ENCODE data around the gene EARS2.
"Not testable (repeated sequence)": the region's sequence is repeated elsewhere in the genome, so short reads cannot be mapped to it uniquely, and the experiment has no call there.

EARS2 gene

DNA sequence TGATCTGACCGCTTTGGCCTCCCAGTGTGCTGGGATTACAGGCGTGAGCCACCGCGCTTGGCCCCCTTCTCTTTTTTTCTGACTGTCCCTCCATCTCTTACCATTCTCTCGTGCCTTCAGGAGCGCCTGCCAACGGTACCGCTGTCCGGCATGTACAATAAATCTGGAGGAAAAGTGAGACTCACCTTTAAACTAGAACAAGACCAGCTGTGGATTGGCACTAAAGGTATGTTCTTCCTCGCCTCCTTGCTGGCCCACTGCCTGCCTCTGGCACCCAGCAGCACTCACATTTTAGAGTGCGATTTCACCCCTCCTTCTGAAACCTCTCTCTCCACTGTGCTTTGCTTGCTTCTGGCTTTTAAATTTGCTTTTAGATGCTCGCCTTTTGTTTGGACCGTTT is 5.4 kb upstream of the EARS2 start:
- TF ChIP-seq POLR2AphosphoS5 (IDR thresholded peaks at IDR 0.05; ENCODE audit: borderline replicate concordance, low read depth, low read length) (no peak), FOXP2 (optimal IDR thresholded peaks at IDR 0.05; ENCODE audit: control extremely low read depth, extremely low read length, insufficient read depth) (no peak), EZH2 (IDR thresholded peaks at IDR 0.05) (no peak)
- H3K4me3 ChIP-seq: no peak overlapping the region
- no peaks in the 10 kb centered on the region for H3K9me3 ChIP-seq (ENCODE audit: low read depth, low read length)
- peaks cover 82% of the 10 kb centered on the region for H3K36me3 ChIP-seq (ENCODE audit: insufficient read depth, low read length)
- H3K27ac ChIP-seq: no peak overlapping the region
- no peak for DNase-seq (ENCODE audit: low read depth, low spot score)
- no peak overlapping the region for H3K9ac ChIP-seq (ENCODE audit: insufficient read length)

DNA sequence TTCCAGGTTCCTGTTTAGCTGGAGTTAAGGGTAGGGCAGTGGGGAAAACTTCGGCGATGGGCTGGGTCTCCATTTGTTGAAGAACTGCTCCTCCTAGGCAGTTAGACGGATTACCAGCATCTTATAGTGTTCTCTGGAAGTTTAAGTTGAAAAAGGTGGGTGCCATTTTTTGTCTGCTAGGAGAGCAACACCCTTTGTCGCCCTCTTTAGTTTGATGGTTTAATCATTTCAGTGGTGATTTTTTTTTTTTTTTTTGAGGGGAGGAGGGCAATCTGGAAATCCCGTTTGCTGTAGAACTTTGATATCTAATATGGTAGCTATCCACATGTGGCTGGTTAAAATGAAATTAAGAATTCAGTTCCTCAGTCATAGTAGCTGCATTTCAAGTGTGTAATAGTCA is 4.4 kb upstream of the EARS2 start:
- H3K9ac ChIP-seq (ENCODE audit: insufficient read length): no peak overlapping the region
- no peak for TF ChIP-seq FOXP2 (optimal IDR thresholded peaks at IDR 0.05; ENCODE audit: control extremely low read depth, extremely low read length, insufficient read depth)
- no peak for TF ChIP-seq POLR2AphosphoS5 (IDR thresholded peaks at IDR 0.05; ENCODE audit: borderline replicate concordance, low read depth, low read length)
- TF ChIP-seq EZH2 (IDR thresholded peaks at IDR 0.05): no peak
- no peak for DNase-seq (ENCODE audit: low read depth, low spot score)
- H3K4me3 ChIP-seq: no peak overlapping the region
- no peak overlapping the region for H3K27ac ChIP-seq
- no peaks in the 10 kb centered on the region for H3K9me3 ChIP-seq (ENCODE audit: low read depth, low read length)
- peaks cover 73% of the 10 kb centered on the region for H3K36me3 ChIP-seq (ENCODE audit: insufficient read depth, low read length)

DNA sequence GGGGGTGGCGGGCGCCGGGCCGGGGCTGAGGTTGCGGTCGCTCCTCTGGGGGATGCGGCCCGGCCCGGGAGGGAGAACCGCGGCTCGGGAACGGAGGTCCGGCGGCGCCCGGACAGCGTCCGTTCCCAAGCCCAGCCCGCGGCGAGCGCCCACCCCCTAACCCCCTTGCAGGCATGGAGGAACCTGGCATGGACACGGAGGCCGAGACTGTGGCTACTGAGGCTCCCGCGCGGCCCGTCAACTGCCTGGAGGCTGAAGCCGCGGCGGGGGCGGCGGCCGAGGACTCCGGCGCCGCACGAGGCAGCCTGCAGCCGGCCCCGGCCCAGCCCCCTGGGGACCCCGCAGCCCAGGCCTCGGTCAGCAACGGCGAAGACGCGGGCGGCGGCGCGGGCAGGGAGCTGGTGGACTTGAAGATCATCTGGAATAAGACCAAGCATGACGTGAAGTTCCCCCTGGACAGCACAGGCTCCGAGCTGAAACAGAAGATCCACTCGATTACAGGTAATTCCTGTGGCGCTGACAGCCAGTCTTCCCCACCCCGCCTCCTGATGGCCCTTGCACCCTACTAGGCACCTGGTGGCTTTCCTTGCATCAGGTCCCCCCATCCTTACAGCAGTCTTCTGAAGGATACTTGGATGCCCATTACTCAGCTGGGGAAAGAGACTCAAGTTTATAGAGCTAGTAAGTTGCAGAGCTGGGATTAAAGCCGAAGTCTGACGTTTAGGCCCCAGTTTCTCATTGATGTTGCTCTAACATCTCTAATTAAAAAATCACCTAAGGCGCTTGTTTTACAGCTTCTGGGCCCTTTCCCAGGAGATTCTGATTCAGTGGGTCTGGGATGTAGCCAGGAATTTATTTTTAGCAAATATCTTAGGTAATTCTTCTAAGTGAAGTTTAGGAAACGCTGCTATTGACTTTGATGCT is 891 bp upstream of the EARS2 start:
- H3K9ac ChIP-seq (ENCODE audit: insufficient read length): peak overlapping the region; percentile 95
- no peak for DNase-seq (ENCODE audit: low read depth, low spot score)
- peak overlapping the region; percentile 77 for H3K4me3 ChIP-seq
- TF ChIP-seq EZH2 (IDR thresholded peaks at IDR 0.05) (no peak), POLR2AphosphoS5 (IDR thresholded peaks at IDR 0.05; ENCODE audit: borderline replicate concordance, low read depth, low read length) (no peak), FOXP2 (optimal IDR thresholded peaks at IDR 0.05; ENCODE audit: control extremely low read depth, extremely low read length, insufficient read depth) (no peak)
- H3K27ac ChIP-seq: peak overlapping the region; percentile 80
- peaks cover 45% of the 10 kb centered on the region for H3K36me3 ChIP-seq (ENCODE audit: insufficient read depth, low read length)
- no peaks in the 10 kb centered on the region for H3K9me3 ChIP-seq (ENCODE audit: low read depth, low read length)

DNA sequence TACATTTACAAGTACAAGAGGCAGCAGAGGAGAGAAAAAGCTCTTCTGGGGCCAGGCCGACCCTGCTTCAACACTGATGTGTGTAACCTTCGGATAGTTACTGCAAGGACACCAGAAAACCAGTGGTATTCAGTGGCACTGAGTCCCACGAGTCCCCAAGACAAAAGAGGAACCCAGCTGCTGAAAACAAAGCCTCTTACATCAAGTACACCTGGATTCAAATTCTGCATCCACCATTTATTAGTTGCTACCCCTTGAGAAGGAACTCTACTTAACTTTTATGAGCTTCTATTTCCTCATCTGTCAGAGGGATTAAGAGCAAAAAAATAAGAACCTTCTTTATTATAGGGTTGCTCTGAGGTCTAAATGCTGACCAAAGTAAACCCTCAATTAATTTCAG is 2.6 kb downstream of the EARS2 start:
- peak overlapping the region; percentile 1 for H3K9ac ChIP-seq (ENCODE audit: insufficient read length)

DNA sequence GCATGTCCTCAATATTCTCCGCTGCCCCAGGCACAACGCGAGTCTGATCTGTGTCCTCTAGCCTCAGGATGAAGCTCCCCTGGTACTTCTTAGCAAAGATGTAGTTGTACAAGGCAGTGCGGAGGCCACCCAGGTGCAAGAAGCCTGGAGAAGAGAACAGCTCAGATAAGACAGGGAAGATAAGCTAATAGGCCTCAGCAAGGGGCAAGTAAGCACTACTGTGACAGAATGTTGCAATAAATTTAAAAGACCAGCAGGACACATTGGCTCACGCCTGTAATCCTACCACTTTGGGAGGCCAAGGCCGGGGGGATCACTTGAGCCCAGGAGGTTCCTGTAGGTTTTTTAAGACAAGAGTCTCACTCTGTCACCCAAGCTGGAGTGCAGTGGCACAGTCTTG is 5.0 kb downstream of the EARS2 start:
- Histone ChIP-seq H3K27ac (no peak overlapping the region), H3K9ac (ENCODE audit: insufficient read length) (no peak overlapping the region), H3K9me3 (ENCODE audit: low read depth, low read length) (no peaks in the 10 kb centered on the region), H3K4me3 (no peak overlapping the region), H3K36me3 (ENCODE audit: insufficient read depth, low read length) (peaks cover 53% of the 10 kb centered on the region)
- DNase-seq (ENCODE audit: low read depth, low spot score): no peak
- TF ChIP-seq FOXP2 (optimal IDR thresholded peaks at IDR 0.05; ENCODE audit: control extremely low read depth, extremely low read length, insufficient read depth) (no peak), POLR2AphosphoS5 (IDR thresholded peaks at IDR 0.05; ENCODE audit: borderline replicate concordance, low read depth, low read length) (no peak), EZH2 (IDR thresholded peaks at IDR 0.05) (no peak)

More for the DNA sequence above, 2.6 kb downstream of the EARS2 start:
- Histone ChIP-seq H3K36me3 (ENCODE audit: insufficient read depth, low read length) (peaks cover 45% of the 10 kb centered on the region), H3K4me3 (no peak overlapping the region), H3K27ac (no peak overlapping the region), H3K9me3 (ENCODE audit: low read depth, low read length) (no peaks in the 10 kb centered on the region)
- TF ChIP-seq POLR2AphosphoS5 (IDR thresholded peaks at IDR 0.05; ENCODE audit: borderline replicate concordance, low read depth, low read length): no peak
- no peak for DNase-seq (ENCODE audit: low read depth, low spot score)

DNA sequence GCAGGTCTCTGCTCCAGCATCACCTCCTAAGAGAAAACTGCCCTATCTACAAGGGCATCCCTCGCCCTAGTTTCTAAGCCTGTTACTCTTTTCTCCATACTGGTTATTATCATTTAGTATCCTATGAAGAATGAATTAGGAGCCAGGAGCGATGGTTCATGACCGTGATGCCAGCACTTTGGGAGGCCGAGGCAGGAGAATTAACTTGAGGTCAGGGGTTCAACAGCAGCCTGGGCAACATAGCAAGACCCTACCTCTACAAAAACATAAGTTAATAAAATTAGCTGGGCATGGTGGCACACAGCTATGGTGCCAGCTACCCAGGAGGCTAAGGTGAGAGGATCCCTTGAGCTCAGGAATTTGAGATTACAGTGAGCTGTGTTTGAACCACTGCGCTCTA is 7.2 kb downstream of the EARS2 start:
- Histone ChIP-seq H3K27ac (no peak overlapping the region), H3K9ac (ENCODE audit: insufficient read length) (no peak overlapping the region), H3K9me3 (ENCODE audit: low read depth, low read length) (no peaks in the 10 kb centered on the region), H3K4me3 (no peak overlapping the region), H3K36me3 (ENCODE audit: insufficient read depth, low read length) (peaks cover 76% of the 10 kb centered on the region)
- TF ChIP-seq EZH2 (IDR thresholded peaks at IDR 0.05): no peak
- TF ChIP-seq POLR2AphosphoS5 (IDR thresholded peaks at IDR 0.05; ENCODE audit: borderline replicate concordance, low read depth, low read length): no peak
- no peak for TF ChIP-seq FOXP2 (optimal IDR thresholded peaks at IDR 0.05; ENCODE audit: control extremely low read depth, extremely low read length, insufficient read depth)
- DNase-seq (ENCODE audit: low read depth, low spot score): no peak

DNA sequence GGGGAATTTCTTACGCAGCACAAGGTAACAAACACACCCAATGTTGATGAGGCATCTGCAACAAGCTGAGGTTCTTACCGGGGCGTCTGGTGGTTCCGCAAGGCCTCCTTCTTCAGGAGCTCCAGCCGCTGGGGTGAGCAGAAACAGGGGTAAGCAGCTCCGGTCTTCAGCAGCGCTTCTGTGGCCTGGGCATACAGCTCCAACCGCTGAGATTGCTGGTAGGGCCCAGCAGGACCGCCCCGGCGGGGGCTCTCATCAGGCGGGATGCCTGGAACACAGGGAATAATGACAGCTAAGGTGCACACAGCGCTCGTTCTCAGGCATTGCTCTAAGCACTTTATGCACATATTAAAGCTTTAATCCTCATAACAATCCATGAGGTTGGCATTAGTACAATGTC is 12.7 kb downstream of the EARS2 start:
- Histone ChIP-seq H3K9me3 (ENCODE audit: low read depth, low read length) (no peaks in the 10 kb centered on the region), H3K36me3 (ENCODE audit: insufficient read depth, low read length) (peaks cover 75% of the 10 kb centered on the region), H3K27ac (no peak overlapping the region), H3K9ac (ENCODE audit: insufficient read length) (no peak overlapping the region), H3K4me3 (no peak overlapping the region)
- TF ChIP-seq EZH2 (IDR thresholded peaks at IDR 0.05) (no peak), FOXP2 (optimal IDR thresholded peaks at IDR 0.05; ENCODE audit: control extremely low read depth, extremely low read length, insufficient read depth) (no peak), POLR2AphosphoS5 (IDR thresholded peaks at IDR 0.05; ENCODE audit: borderline replicate concordance, low read depth, low read length) (no peak)
- no peak for DNase-seq (ENCODE audit: low read depth, low spot score)

DNA sequence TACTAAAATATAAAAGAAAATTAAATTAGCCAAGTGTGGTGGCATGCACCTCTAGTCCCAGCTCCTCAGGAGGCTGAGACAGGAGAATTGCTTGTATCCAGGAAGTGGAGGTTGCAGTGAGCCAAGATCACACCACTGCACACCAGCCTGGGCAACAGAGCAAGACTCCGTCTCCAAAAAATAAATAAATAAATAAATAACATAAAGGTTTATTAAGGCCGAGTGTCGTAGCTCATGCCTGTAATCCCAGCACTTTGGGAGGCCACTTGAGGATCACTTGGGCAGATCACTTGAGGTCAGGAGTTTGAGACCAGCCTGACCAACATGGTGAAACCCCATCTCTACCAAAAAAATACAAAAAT is 16.4 kb downstream of the EARS2 start:
- peaks cover 71% of the 10 kb centered on the region for H3K36me3 ChIP-seq (ENCODE audit: insufficient read depth, low read length)
- not testable (repeated sequence) for H3K4me3 ChIP-seq; DNase-seq (ENCODE audit: low read depth, low spot score); H3K9ac ChIP-seq (ENCODE audit: insufficient read length); H3K27ac ChIP-seq; H3K9me3 ChIP-seq (ENCODE audit: low read depth, low read length)
